ENCODE measurements around the gene F8.

The F8 gene

GRCh38 chrX:154809939-154810665, 212.4 kb downstream of the F8 start:
- no peak for TF ChIP-seq ZFX (IDR thresholded peaks at IDR 0.05)
- no peak for TF ChIP-seq CTCF (conservative IDR thresholded peaks at IDR 0.05)
- no peak overlapping the region for H3K27ac ChIP-seq

- no peak overlapping the region for H3K27ac ChIP-seq
- TF ChIP-seq ZFX (IDR thresholded peaks at IDR 0.05) (no peak), CTCF (conservative IDR thresholded peaks at IDR 0.05) (no peak)
These were observed 215.6 kb downstream of the F8 start for GRCh38 chrX:154806837-154807501.

GRCh38 chrX:154805696-154806091, 216.8 kb downstream of the F8 start:
- H3K27ac ChIP-seq, result no peak overlapping the region
- TF ChIP-seq ZFX (IDR thresholded peaks at IDR 0.05), result no peak
- TF ChIP-seq CTCF (conservative IDR thresholded peaks at IDR 0.05), result no peak

GRCh38 chrX:154804957-154805695, 217.4 kb downstream of the F8 start, which contains the start of gene MPP1:
Gene MPP1 (minus strand): TSS chrX:154805485. CDS start chrX:154805373, 112 bp downstream.
- H3K27ac ChIP-seq, result no peak within 1 kb of the TSS
- no peak for TF ChIP-seq CTCF (conservative IDR thresholded peaks at IDR 0.05)

- TF ChIP-seq CTCF (conservative IDR thresholded peaks at IDR 0.05) (no peak), ZFX (IDR thresholded peaks at IDR 0.05) (no peak)
- no peak overlapping the region for H3K27ac ChIP-seq
These were observed 218.1 kb downstream of the F8 start for GRCh38 chrX:154804261-154804956.

GRCh38 chrX:154802947-154803346, 219.6 kb downstream of the F8 start:
- TF ChIP-seq ZFX (IDR thresholded peaks at IDR 0.05), result no peak
- no peak overlapping the region for H3K27ac ChIP-seq

- TF ChIP-seq ZFX (IDR thresholded peaks at IDR 0.05) (no peak), CTCF (conservative IDR thresholded peaks at IDR 0.05) (no peak)
- H3K27ac ChIP-seq, result peak overlapping the region; percentile 50; the same call in 1 of the 2 replicates
These were observed 221.9 kb downstream of the F8 start for GRCh38 chrX:154800478-154801210.
